GM21723 (cell line): ENCODE measurements around the gene NIPSNAP3A.

Source experiments
- ATAC-seq: cut with Tn5 transposase; IDR thresholded peaks from one replicate; pipeline ENCODE4 v1.9.1; 2021; ENCODE audit warnings: mild to moderate bottlenecking, moderate library complexity; ENCODE audit not compliant: unreplicated experiment

NIPSNAP3A gene

DNA sequence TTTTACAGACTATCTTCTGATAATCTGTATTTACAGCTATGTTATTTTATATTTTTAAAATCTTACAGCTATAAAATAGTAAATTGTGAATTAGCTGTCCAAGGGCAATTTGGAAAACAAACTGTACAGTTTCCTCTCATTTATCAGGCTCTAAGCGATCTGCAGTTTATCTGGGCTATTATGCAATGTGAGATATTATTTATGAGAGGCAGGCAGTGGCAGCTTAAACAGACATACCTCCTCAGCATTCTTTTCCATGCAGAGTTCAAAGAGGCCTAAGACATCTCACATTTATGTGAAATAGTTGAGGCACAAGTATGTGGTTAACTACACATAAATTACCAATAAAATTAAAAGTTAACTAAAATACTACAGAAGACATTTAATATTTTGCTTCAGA is 26.6 kb downstream of the NIPSNAP3A start:
- no peak for ATAC-seq

DNA sequence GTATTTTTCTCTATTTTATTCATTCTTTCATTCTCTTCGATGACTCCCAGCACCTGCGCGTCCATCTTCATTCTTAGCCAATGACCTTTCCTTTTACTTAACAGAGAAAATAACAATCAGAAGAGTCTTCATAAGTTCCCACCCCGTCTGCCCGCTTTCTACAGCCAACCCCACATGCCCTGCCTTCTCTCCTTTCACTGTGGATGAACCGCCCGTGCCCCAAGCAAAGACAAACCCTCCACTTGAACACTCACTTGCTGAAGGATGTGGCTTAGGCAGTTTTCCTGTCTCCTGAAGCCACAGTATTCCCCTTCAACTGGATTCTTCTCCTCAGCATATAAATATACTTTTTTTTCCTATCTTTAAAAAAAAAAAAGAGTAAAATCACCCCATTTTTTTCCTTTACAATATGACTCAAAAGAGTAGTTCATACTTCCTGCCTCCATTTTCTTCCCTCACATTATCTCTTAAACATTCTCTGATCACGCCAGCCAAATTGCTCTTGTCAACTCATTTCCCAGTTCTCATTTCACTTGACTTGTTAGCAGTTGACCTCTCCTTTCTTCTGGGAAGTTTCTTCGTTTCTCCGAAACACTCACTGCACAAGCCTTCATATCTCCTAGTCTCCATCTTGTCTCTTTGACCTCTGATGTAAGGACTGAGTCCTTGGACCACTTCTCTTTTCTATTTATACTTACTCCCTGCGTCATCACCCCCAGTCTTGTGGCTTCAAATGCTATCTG is 27.5 kb downstream of the NIPSNAP3A start:
- ATAC-seq: peak; percentile 90

DNA sequence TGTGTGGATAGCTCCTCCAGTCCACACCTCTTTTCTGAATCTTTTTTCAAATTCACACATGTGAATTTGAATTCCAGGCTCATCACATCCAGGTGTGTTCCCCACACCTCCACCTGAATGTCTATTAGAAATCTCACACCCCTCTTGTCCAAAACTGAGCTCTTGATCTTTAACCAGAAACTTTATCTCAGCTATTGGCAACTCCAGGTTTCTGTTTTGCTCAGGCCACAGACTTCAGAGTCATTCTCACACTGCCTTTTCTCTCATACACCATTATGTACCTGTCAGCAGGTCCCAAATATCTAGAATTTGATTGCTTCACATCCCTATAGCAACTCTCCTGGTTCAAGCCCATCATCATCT is 28.1 kb downstream of the NIPSNAP3A start:
- peak; percentile 73 for ATAC-seq

GRCh38 chr9:104775976-104776375 is 28.5 kb downstream of the NIPSNAP3A start:
- ATAC-seq: no peak

- no peak for ATAC-seq
Observed at GRCh38 chr9:104776797-104777196, 29.3 kb downstream of the NIPSNAP3A start.

- ATAC-seq: no peak
Observed at GRCh38 chr9:104778802-104779201, 31.3 kb downstream of the NIPSNAP3A start.

DNA sequence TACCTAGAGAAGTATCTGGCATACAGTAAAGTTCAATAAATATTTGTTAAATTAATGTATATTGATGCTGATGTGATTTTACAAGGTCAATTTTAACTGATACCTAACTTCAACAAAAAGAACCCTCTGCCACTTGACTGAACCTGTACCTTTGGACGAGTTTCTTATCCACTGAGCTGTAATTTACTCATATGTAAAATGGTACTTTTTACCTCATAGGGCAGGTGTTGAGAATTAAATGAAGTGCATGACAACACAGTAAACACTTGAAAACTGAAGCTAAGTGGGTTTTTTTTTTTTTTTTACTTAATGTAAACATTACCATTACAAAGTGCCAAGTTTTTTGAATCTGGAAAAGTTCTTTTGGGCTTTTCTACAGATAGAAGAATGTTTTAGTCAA is 31.9 kb downstream of the NIPSNAP3A start:
- no peak for ATAC-seq

GRCh38 chr9:104779946-104780535 is 32.6 kb downstream of the NIPSNAP3A start:
- no peak for ATAC-seq

GRCh38 chr9:104780796-104781395 is 33.4 kb downstream of the NIPSNAP3A start:
- peak; percentile 38 for ATAC-seq

GRCh38 chr9:104783588-104783987 is 36.1 kb downstream of the NIPSNAP3A start:
- ATAC-seq: no peak

DNA sequence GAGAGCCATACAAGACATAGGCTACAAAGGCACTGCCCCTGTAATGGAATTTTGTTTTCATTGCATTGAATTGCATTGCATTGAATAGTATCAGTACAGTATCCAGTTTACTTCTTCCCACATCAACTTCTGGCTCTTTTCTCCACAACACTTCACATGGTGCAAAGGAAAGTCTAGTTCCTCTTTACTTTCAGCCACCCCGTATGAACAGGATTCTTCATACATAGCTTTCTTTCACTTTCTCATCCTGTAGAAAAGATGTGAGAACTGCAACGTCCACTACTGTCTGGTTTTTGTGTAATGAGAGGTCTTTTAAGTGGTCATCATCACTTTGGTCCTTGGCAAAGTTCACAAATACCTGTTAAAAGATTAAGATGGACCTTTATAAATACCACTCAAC is 36.6 kb downstream of the NIPSNAP3A start:
- peak; percentile 90 for ATAC-seq

- no peak for ATAC-seq
Observed at GRCh38 chr9:104786293-104786692, 38.8 kb downstream of the NIPSNAP3A start.

DNA sequence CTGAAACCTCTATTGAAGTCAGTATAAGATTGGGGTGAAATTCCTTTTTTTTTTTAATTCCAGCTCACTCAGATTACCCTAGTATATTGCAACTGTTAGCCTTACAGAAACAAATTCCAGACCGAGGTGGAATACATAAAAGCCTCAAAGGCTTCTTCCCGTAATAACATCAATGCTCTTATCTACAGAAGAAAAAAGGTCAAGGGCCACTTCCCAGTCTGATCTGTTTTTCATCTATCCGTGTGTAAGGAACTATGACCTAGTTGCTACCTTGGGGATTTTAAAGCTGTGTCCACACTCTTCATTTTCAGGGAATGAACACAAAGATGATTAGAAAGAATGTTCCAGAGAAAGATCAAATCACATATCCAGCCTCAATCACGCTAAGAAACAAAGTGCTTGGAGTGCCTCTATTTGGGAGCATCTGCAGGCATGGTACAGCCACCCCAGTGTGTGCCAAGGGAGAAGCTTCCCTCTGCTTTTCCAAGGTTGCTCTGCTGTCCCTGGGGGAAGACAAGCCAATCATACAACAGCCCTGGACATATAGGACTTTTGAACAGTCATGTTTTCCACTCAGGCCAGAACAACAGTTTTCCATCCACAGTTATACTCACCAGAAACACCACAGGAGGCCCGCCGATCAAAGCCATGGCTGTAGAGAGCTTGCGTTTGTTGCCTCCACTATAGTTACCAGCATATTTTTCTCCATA is 40.0 kb downstream of the NIPSNAP3A start:
- ATAC-seq: no peak

GRCh38 chr9:104788251-104788650 is 40.8 kb downstream of the NIPSNAP3A start:
- no peak for ATAC-seq

DNA sequence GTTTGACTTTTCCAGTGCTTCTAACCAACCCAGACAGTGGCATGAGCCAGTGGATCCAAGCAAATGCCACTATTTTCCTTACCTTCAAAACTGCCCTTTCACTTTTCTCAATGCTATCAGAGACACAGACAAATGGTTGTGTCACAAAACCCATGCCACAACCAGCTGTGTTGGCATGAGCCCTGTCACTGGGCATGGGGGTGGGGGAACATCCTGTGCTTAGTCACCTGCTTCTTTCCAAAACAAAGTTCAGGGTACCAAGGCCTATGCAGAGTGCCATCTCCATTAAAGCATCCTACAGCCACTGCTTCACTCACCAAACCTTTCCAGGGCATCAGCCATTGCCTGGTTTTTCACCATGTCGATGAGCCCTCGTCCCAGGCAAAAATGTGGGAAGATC is 46.6 kb downstream of the NIPSNAP3A start:
- ATAC-seq: no peak

- no peak for ATAC-seq
Observed at GRCh38 chr9:104795082-104795481, 47.6 kb downstream of the NIPSNAP3A start.

- no peak for ATAC-seq
Observed at GRCh38 chr9:104795857-104796256, 48.4 kb downstream of the NIPSNAP3A start.

GRCh38 chr9:104798209-104798995 is 50.9 kb downstream of the NIPSNAP3A start:
- ATAC-seq: no peak

GRCh38 chr9:104800068-104800785 is 52.7 kb downstream of the NIPSNAP3A start:
- no peak for ATAC-seq

GRCh38 chr9:104802110-104802509 is 54.6 kb downstream of the NIPSNAP3A start:
- no peak for ATAC-seq
